Measurements from ENCODE around the gene RXRA. TPM values are rescaled to one million over a fixed set of nuclear protein-coding genes. Genes with fewer than 3 reads are reported as not detected.

The RXRA gene
- total RNA-seq, 6 experiments from 2014 or later: 23.2 to 31.9 (median 28.0) TPM

DNA sequence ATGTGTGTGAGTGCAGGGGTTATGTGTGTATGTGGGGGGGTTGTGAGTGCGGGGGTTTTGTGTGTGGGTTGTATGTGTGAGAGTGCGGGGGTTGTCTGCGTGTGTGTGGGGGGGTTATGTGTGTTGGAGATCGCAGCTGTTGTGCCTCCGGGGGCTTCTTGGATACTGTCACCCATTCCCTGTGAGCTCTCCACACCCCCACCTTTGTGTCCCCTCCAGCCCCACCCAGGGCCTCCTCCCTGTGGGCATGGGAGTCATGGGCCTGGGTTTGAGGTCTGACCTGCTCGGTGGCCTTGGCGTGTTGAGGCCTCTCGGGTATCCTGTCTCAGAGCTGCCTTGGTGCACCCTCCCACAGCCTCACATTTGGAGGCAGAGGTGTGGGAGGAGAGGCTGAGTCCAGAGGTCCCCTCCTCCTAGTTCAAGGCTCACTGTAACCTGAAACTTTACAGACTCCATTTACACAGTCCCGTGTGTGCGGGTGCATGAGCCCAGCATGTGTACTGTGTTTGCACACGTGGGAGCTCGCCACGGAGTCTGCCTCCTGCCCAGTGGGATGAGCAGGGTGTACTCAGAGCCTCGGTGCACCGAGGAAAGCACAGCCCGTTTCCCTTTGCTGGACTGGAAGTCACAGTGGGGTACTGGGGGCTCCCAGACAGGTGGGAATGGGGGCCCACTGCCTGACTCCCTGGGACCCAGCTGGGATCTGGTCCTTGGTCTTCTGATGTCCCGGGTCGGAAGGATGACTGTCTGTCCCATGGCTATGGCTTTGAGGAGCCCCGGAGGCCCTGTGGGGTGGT is 43.4 kb downstream of the RXRA start:
- Mint-ChIP-seq H3K27me3 (ENCODE audit: insufficient read depth) (no peaks in the 10 kb centered on the region), H3K36me3 (ENCODE audit: low read depth) (no peaks in the 10 kb centered on the region), H3K4me1 (ENCODE audit: low read depth) (peaks cover 21% of the 10 kb centered on the region), H3K9me3 (no peaks in the 10 kb centered on the region), H3K27ac (no peak overlapping the region), H3K4me3 (no peak overlapping the region)
- no peak for DNase-seq
- TF ChIP-seq, protein P1, sequence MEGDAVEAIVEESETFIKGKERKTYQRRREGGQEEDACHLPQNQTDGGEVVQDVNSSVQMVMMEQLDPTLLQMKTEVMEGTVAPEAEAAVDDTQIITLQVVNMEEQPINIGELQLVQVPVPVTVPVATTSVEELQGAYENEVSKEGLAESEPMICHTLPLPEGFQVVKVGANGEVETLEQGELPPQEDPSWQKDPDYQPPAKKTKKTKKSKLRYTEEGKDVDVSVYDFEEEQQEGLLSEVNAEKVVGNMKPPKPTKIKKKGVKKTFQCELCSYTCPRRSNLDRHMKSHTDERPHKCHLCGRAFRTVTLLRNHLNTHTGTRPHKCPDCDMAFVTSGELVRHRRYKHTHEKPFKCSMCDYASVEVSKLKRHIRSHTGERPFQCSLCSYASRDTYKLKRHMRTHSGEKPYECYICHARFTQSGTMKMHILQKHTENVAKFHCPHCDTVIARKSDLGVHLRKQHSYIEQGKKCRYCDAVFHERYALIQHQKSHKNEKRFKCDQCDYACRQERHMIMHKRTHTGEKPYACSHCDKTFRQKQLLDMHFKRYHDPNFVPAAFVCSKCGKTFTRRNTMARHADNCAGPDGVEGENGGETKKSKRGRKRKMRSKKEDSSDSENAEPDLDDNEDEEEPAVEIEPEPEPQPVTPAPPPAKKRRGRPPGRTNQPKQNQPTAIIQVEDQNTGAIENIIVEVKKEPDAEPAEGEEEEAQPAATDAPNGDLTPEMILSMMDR (IDR thresholded peaks at IDR 0.05): no peak

DNA sequence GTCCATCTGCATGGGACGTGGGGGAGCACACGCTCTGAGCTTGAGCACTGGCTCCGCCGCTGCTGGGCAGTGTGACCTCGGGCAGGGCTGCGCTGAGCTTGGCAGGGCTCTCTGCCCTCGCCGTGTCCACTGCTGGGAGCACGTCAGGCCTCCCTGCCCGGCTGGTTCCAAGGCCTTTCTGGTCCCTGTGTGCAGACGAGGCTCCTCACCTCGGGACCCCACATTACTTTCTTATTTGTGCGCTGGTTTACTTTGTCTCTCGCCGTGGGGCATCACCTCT is 43.9 kb downstream of the RXRA start:
- DNase-seq: no peak
- Mint-ChIP-seq H3K27ac (no peak overlapping the region), H3K9me3 (no peaks in the 10 kb centered on the region), H3K27me3 (ENCODE audit: insufficient read depth) (no peaks in the 10 kb centered on the region), H3K36me3 (ENCODE audit: low read depth) (no peaks in the 10 kb centered on the region), H3K4me1 (ENCODE audit: low read depth) (peaks cover 25% of the 10 kb centered on the region), H3K4me3 (no peak overlapping the region)
- TF ChIP-seq, protein P1 (IDR thresholded peaks at IDR 0.05): no peak

- H3K27ac Mint-ChIP-seq: no peak overlapping the region
- no peaks in the 10 kb centered on the region for H3K36me3 Mint-ChIP-seq (ENCODE audit: low read depth)
- no peaks in the 10 kb centered on the region for H3K27me3 Mint-ChIP-seq (ENCODE audit: insufficient read depth)
- H3K9me3 Mint-ChIP-seq: no peaks in the 10 kb centered on the region
- no peak for DNase-seq
- no peak overlapping the region for H3K4me3 Mint-ChIP-seq
- TF ChIP-seq, protein P1 (IDR thresholded peaks at IDR 0.05): no peak
- H3K4me1 Mint-ChIP-seq (ENCODE audit: low read depth): peaks cover 24% of the 10 kb centered on the region
These were observed 44.4 kb downstream of the RXRA start for GRCh38 chr9:134370638-134371037.

- no peak overlapping the region for H3K27ac Mint-ChIP-seq
- no peaks in the 10 kb centered on the region for H3K27me3 Mint-ChIP-seq (ENCODE audit: insufficient read depth)
- H3K4me3 Mint-ChIP-seq: no peak overlapping the region
- no peaks in the 10 kb centered on the region for H3K36me3 Mint-ChIP-seq (ENCODE audit: low read depth)
- TF ChIP-seq, protein P1 (IDR thresholded peaks at IDR 0.05): no peak
- H3K9me3 Mint-ChIP-seq: no peaks in the 10 kb centered on the region
- H3K4me1 Mint-ChIP-seq (ENCODE audit: low read depth): peaks cover 19% of the 10 kb centered on the region
- no peak for DNase-seq
These were observed 45.5 kb downstream of the RXRA start for GRCh38 chr9:134371731-134372130.

DNA sequence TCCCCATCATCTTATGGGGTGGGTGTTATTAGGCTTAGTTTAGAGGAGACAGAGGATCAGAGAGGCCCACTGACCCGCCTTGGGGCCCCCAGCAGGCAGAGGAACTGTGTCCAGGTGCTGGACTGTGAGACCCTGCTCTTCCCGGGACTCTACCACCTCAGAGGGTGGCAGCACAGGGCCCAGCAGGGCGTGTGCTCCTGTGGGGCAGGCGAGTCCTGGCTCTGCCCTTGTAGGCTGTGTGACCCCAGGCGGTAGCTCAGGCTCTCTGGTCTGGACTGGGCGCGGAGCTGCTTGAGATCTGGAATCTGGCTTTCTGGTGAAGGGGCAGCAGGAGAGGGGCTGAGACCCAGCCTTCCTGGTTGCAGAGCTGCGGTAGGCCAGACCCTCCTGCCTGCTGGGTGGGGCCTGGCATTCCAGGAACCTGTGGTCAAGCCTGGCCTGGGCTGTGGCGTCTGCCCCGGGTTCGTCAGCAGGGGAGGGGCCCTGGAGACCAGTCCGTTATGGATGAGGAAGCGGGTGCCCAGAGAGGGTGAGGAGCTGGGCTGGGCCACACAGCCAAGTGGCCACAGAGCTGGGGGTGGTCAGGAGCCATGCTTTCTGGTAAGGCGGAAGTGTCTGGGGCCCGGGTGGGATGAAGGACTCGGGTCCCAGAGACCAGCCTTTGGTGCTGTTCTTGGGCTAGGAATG is 46.5 kb downstream of the RXRA start:
- no peak overlapping the region for H3K27ac Mint-ChIP-seq
- no peak overlapping the region for H3K4me3 Mint-ChIP-seq
- no peak for DNase-seq

More for the DNA sequence above, 46.5 kb downstream of the RXRA start:
- Mint-ChIP-seq H3K36me3 (ENCODE audit: low read depth) (no peaks in the 10 kb centered on the region), H3K4me1 (ENCODE audit: low read depth) (peaks cover 13% of the 10 kb centered on the region), H3K27me3 (ENCODE audit: insufficient read depth) (no peaks in the 10 kb centered on the region), H3K9me3 (no peaks in the 10 kb centered on the region)
- TF ChIP-seq, protein P1 (IDR thresholded peaks at IDR 0.05): no peak
